ENCODE results near the gene TGM6.
A peak's percentile ranks its signal among the peaks of the same experiment; 100 is the strongest.

TGM6 gene

GRCh38 chr20:2469991-2470422 is 89.3 kb downstream of the TGM6 start:
- H3K4me3 ChIP-seq (replicated peaks; ENCODE audit: low read depth, low read length) = peak overlapping the region; percentile 98
- no peak for TF ChIP-seq CTCF (IDR thresholded peaks at IDR 0.05; ENCODE audit: insufficient read depth, low read length, poor library complexity, severe bottlenecking)
- peaks cover 21% of the 10 kb centered on the region for H3K36me3 ChIP-seq (ENCODE audit: control insufficient read depth, insufficient read depth, low read length)
- no peak for DNase-seq (ENCODE audit: extremely low read depth, insufficient read length)
- no peaks in the 10 kb centered on the region for H3K27me3 ChIP-seq (replicated peaks; ENCODE audit: control insufficient read depth, insufficient read depth, low read length)

GRCh38 chr20:2470423-2471193 is 89.9 kb downstream of the TGM6 start, which contains the start of gene SNRPB:
SNRPB (minus strand) TSS chr20:2470789; CDS start chr20:2470690, 99 bp downstream.
- TF ChIP-seq CTCF (IDR thresholded peaks at IDR 0.05; ENCODE audit: insufficient read depth, low read length, poor library complexity, severe bottlenecking) = no peak

GRCh38 chr20:2473516-2473915 is 92.8 kb downstream of the TGM6 start:
- H3K4me3 ChIP-seq (replicated peaks; ENCODE audit: low read depth, low read length) = no peak overlapping the region
- TF ChIP-seq CTCF (IDR thresholded peaks at IDR 0.05; ENCODE audit: insufficient read depth, low read length, poor library complexity, severe bottlenecking) = no peak
- no peaks in the 10 kb centered on the region for H3K36me3 ChIP-seq (ENCODE audit: control insufficient read depth, insufficient read depth, low read length)
- no peaks in the 10 kb centered on the region for H3K27me3 ChIP-seq (replicated peaks; ENCODE audit: control insufficient read depth, insufficient read depth, low read length)
- no peak for DNase-seq (ENCODE audit: extremely low read depth, insufficient read length)

More at GRCh38 chr20:2470423-2471193, 89.9 kb downstream of the TGM6 start, which contains the start of gene SNRPB:
- Histone ChIP-seq H3K27me3 (replicated peaks; ENCODE audit: control insufficient read depth, insufficient read depth, low read length) (no peaks in the 10 kb centered on the region), H3K36me3 (ENCODE audit: control insufficient read depth, insufficient read depth, low read length) (peaks cover 17% of the 10 kb centered on the region), H3K4me3 (replicated peaks; ENCODE audit: low read depth, low read length) (peak within 1 kb of the TSS; percentile 98)
- peak; percentile 96 for DNase-seq (ENCODE audit: extremely low read depth, insufficient read length)

- TF ChIP-seq CTCF (IDR thresholded peaks at IDR 0.05; ENCODE audit: insufficient read depth, low read length, poor library complexity, severe bottlenecking) = no peak
- no peak overlapping the region for H3K4me3 ChIP-seq (replicated peaks; ENCODE audit: low read depth, low read length)
- DNase-seq (ENCODE audit: extremely low read depth, insufficient read length) = no peak
- H3K36me3 ChIP-seq (ENCODE audit: control insufficient read depth, insufficient read depth, low read length) = no peaks in the 10 kb centered on the region; the same call in 1 of the 2 replicates
- no peaks in the 10 kb centered on the region for H3K27me3 ChIP-seq (replicated peaks; ENCODE audit: control insufficient read depth, insufficient read depth, low read length)
Observed at GRCh38 chr20:2475850-2476741, 95.4 kb downstream of the TGM6 start.

GRCh38 chr20:2476742-2477615 is 96.3 kb downstream of the TGM6 start:
- no peak for DNase-seq (ENCODE audit: extremely low read depth, insufficient read length)
- no peak overlapping the region for H3K4me3 ChIP-seq (replicated peaks; ENCODE audit: low read depth, low read length)
- peak; percentile 27 for TF ChIP-seq CTCF (IDR thresholded peaks at IDR 0.05; ENCODE audit: insufficient read depth, low read length, poor library complexity, severe bottlenecking)
- no peaks in the 10 kb centered on the region; the same call in 1 of the 2 replicates for H3K36me3 ChIP-seq (ENCODE audit: control insufficient read depth, insufficient read depth, low read length)
- H3K27me3 ChIP-seq (replicated peaks; ENCODE audit: control insufficient read depth, insufficient read depth, low read length) = no peaks in the 10 kb centered on the region
